Measurements from ENCODE around the gene LAMA3. TPM values are rescaled to one million over a fixed set of nuclear protein-coding genes. Genes with fewer than 3 reads are reported as not detected.

LAMA3 gene
- total RNA-seq, 1 donor: 5.2 TPM

DNA sequence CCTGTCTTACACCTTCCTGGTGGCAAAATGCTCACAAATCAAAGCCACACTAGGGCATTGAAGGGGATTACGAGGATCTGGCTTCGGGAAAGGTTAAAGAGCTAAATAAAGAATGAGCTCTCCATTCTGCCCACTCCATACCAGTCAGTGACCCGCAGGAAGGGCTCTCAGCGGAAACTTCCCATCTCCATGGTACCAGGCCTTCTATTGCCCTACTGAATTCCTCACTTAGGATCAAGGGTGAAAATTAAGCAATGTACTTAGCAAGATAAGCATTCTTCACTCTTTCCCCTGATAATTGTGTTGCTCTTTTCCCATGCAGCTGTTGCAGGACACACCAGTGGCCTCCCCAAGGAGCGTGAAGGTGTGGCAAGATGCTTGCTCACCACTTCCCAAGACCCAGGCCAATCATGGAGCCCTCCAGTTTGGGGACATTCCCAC lies 249.7 kb downstream of the LAMA3 start:
- TF ChIP-seq, protein P1, sequence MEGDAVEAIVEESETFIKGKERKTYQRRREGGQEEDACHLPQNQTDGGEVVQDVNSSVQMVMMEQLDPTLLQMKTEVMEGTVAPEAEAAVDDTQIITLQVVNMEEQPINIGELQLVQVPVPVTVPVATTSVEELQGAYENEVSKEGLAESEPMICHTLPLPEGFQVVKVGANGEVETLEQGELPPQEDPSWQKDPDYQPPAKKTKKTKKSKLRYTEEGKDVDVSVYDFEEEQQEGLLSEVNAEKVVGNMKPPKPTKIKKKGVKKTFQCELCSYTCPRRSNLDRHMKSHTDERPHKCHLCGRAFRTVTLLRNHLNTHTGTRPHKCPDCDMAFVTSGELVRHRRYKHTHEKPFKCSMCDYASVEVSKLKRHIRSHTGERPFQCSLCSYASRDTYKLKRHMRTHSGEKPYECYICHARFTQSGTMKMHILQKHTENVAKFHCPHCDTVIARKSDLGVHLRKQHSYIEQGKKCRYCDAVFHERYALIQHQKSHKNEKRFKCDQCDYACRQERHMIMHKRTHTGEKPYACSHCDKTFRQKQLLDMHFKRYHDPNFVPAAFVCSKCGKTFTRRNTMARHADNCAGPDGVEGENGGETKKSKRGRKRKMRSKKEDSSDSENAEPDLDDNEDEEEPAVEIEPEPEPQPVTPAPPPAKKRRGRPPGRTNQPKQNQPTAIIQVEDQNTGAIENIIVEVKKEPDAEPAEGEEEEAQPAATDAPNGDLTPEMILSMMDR (IDR thresholded peaks at IDR 0.05; ENCODE audit: insufficient read depth, low read depth, low read length): no peak
- no peak for DNase-seq (ENCODE audit: low read depth)
- H3K4me3 ChIP-seq (ENCODE audit: low read depth, low read length): no peak overlapping the region

DNA sequence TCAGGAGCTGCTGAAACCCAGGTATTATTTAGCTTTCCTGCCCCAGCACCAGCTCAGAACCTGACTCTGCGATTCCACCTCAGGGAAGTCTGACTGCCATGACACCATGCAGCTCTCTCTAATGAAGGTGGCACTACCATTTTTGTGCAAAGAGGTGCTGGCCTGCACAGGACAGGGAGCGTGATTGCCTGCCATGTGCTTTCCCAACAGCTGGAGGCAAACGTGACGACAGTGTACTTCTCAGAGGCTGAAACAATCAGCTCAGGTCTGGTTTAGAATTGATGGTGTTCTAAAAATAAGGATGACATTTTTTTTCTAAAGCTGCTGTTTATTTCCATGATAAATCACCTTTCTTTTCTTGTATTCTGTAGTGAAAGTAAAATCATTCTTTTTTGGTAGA lies 250.1 kb downstream of the LAMA3 start:
- no peak for DNase-seq (ENCODE audit: low read depth)
- TF ChIP-seq, protein P1 (IDR thresholded peaks at IDR 0.05; ENCODE audit: insufficient read depth, low read depth, low read length): no peak
- no peak overlapping the region for H3K4me3 ChIP-seq (ENCODE audit: low read depth, low read length)

DNA sequence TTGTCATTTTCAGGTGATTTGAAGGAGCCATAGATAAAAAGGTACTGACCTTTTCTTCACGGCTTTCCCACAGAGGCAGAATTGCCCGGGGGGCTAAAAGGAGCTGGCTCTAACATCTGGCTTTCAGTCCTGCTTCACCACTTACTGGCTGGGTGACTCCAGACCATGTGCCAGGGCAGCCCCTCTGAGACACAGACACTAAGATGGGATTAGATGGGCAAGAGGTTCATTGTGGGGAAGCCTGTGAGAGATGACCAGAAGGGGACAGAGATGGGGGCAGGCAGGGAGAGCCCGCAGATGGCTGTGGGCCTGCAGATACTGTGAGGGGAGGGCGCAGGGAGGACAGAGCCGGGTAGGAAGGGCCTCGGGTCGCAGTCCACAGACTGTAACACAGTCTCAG lies 250.6 kb downstream of the LAMA3 start:
- TF ChIP-seq, protein P1 (IDR thresholded peaks at IDR 0.05; ENCODE audit: insufficient read depth, low read depth, low read length): no peak
- DNase-seq (ENCODE audit: low read depth): no peak

DNA sequence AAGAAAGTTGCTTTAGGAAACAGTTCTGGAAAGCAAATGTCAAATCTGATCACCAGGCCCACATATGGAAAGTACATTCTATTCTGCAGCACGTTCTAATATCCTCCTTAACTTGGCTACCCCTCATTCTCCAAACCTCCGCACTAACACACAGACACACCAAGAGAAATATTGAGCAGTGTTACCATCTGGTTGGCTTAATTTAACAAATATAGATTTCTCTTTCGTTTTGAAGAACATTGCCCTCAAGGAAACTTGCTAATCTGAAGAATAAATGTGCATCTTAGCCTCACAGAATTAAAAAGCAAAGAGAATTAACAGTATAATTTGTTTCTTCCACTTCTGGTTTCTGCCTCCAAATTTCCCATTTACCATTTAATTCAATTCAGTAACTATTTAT lies 252.5 kb downstream of the LAMA3 start:
- DNase-seq (ENCODE audit: low read depth): no peak
- TF ChIP-seq, protein P1 (IDR thresholded peaks at IDR 0.05; ENCODE audit: insufficient read depth, low read depth, low read length): no peak
- no peak overlapping the region for H3K4me3 ChIP-seq (ENCODE audit: low read depth, low read length)

More for the DNA sequence above, 250.6 kb downstream of the LAMA3 start:
- no peak overlapping the region for H3K4me3 ChIP-seq (ENCODE audit: low read depth, low read length)

DNA sequence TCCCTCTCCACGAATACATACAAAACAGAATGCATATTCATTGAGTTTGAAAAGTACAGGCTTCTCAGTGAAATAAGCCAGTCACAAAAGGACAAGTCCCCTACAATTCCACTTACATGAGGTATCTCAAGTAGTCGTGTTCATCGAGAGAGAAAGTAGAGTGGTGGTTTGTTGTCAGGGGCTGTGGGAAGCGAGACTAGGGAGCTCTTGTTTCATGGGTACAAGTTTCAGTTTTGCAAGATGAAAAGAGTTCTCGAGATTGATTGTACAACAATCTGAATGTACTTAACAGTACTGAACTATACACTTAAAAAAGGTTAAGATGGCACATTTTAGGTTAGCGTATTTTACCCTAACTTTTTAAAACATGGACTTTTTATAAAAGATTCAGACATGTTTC lies 253.9 kb downstream of the LAMA3 start:
- no peak for DNase-seq (ENCODE audit: low read depth)
- TF ChIP-seq, protein P1 (IDR thresholded peaks at IDR 0.05; ENCODE audit: insufficient read depth, low read depth, low read length): no peak
- H3K4me3 ChIP-seq (ENCODE audit: low read depth, low read length): no peak overlapping the region

DNA sequence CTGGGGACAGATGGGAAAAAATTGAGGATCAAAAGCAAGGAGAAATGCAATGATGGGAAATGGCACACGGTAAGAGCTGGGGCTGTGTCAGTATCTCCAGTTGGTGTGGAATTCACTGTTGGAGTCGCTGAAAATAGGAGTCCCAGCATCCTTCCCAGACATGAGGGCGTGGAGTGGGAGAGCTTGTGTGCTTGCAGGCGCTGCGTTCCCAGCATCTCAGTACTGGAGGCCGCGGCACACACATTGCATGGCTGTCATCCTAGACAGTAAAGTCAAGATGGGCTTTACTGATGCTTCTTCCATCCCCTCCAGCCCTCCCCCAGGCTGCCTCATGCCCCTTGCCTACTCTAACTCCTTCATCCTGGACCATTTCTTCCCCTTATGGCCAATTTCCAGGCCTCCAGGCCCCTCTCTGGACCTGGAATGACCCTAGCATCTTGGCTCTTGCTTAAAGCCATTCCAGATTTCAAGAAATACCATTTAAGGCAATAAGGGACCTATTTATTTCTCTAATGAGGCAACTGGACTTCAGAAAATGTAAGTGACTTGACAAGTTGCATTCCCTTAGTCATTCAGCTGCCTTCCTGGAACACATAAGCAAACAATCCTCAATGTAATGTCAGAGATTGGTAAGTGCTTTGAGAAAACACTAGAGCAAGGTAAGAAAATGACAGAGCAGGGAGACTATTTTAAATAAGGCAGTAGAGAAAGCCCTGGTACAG lies 254.8 kb downstream of the LAMA3 start:
- TF ChIP-seq, protein P1 (IDR thresholded peaks at IDR 0.05; ENCODE audit: insufficient read depth, low read depth, low read length): no peak
- peak; percentile 70 for DNase-seq (ENCODE audit: low read depth)
- H3K4me3 ChIP-seq (ENCODE audit: low read depth, low read length): no peak overlapping the region
